ENCODE results near the gene PRPF40B. TPM values are rescaled to one million over a fixed set of nuclear protein-coding genes. Genes with fewer than 3 reads are reported as not detected.

The PRPF40B gene
- total RNA-seq, 3 donors from 2014 or later (not counting 1 experiment from before 2014, with no cell fraction given) = 5.6 to 6.8 (median 5.9) TPM

GRCh38 chr12:49648712-49649003 is 25.3 kb downstream of the PRPF40B start:
- peaks cover 13% of the 10 kb centered on the region for H3K4me1 ChIP-seq (ENCODE audit: control insufficient read depth, insufficient read depth, low read length)
- peak overlapping the region; percentile 16 to 69 for H3K27ac Mint-ChIP-seq
- no peak overlapping the region for H3K27ac ChIP-seq (ENCODE audit: low read length)
- H3K9me3 Mint-ChIP-seq = no peaks in the 10 kb centered on the region
- no peak overlapping the region for H3K4me3 Mint-ChIP-seq
- peaks cover 81% of the 10 kb centered on the region for H3K36me3 ChIP-seq (ENCODE audit: control insufficient read depth, insufficient read depth, low read length)
- peaks cover 8% of the 10 kb centered on the region for H3K36me3 Mint-ChIP-seq
- no peak for TF ChIP-seq CTCF (IDR thresholded peaks at IDR 0.05)
- no peaks in the 10 kb centered on the region for H3K27me3 ChIP-seq (ENCODE audit: control insufficient read depth, insufficient read depth, low read length)
- WGBS (ENCODE audit: insufficient coverage) = 95% methylated on average over 3 of the region's 3 CpGs
- H3K27me3 Mint-ChIP-seq (ENCODE audit: low read depth in 2 of 2) = no peaks in the 10 kb centered on the region
- H3K4me3 ChIP-seq (ENCODE audit: low read length) = no peak overlapping the region
- no peak for ATAC-seq
- H3K4me1 Mint-ChIP-seq = peaks cover 29 to 47% of the 10 kb centered on the region in 2 donors
- no peaks in the 10 kb centered on the region for H3K9me3 ChIP-seq (ENCODE audit: control insufficient read depth, insufficient read depth, low read length)
- no peak for DNase-seq
- intact Hi-C loops (cut with micrococcal nuclease) = no loop called here

- Mint-ChIP-seq H3K36me3 (peaks cover 8% of the 10 kb centered on the region), H3K4me1 (peaks cover 26 to 43% of the 10 kb centered on the region in 2 donors), H3K27ac (peak overlapping the region; percentile 16 to 69), H3K9me3 (no peaks in the 10 kb centered on the region), H3K27me3 (ENCODE audit: low read depth in 2 of 2) (no peaks in the 10 kb centered on the region), H3K4me3 (no peak overlapping the region)
- Histone ChIP-seq H3K4me3 (ENCODE audit: low read length) (no peak overlapping the region), H3K4me1 (ENCODE audit: control insufficient read depth, insufficient read depth, low read length) (peaks cover 11% of the 10 kb centered on the region), H3K27ac (ENCODE audit: low read length) (no peak overlapping the region), H3K9me3 (ENCODE audit: control insufficient read depth, insufficient read depth, low read length) (no peaks in the 10 kb centered on the region), H3K36me3 (ENCODE audit: control insufficient read depth, insufficient read depth, low read length) (peaks cover 85% of the 10 kb centered on the region), H3K27me3 (ENCODE audit: control insufficient read depth, insufficient read depth, low read length) (no peaks in the 10 kb centered on the region)
- no peak for DNase-seq
- TF ChIP-seq CTCF (IDR thresholded peaks at IDR 0.05) = no peak
- ATAC-seq = no peak
- 97% methylated on average over 11 of the region's 11 CpGs for WGBS (ENCODE audit: insufficient coverage)
- intact Hi-C loops (cut with micrococcal nuclease) = no loop called here
These were observed 26.1 kb downstream of the PRPF40B start for GRCh38 chr12:49649445-49649844.

- intact Hi-C loops (cut with micrococcal nuclease) = no loop called here
- Mint-ChIP-seq H3K4me1 (peaks cover 22 to 38% of the 10 kb centered on the region in 2 donors), H3K4me3 (no peak overlapping the region), H3K27me3 (ENCODE audit: low read depth in 2 of 2) (no peaks in the 10 kb centered on the region), H3K36me3 (peaks cover 8% of the 10 kb centered on the region), H3K9me3 (no peaks in the 10 kb centered on the region), H3K27ac (no peak overlapping the region)
- 87% methylated on average over 5 of the region's 5 CpGs for WGBS (ENCODE audit: insufficient coverage)
- Histone ChIP-seq H3K4me3 (ENCODE audit: low read length) (no peak overlapping the region), H3K27me3 (ENCODE audit: control insufficient read depth, insufficient read depth, low read length) (no peaks in the 10 kb centered on the region), H3K36me3 (ENCODE audit: control insufficient read depth, insufficient read depth, low read length) (peaks cover 86% of the 10 kb centered on the region), H3K9me3 (ENCODE audit: control insufficient read depth, insufficient read depth, low read length) (no peaks in the 10 kb centered on the region), H3K27ac (ENCODE audit: low read length) (no peak overlapping the region), H3K4me1 (ENCODE audit: control insufficient read depth, insufficient read depth, low read length) (peaks cover 6% of the 10 kb centered on the region)
- TF ChIP-seq CTCF (IDR thresholded peaks at IDR 0.05) = no peak
- no peak for DNase-seq
- no peak for ATAC-seq
These were observed 26.5 kb downstream of the PRPF40B start for GRCh38 chr12:49649892-49650291.

- Histone ChIP-seq H3K27ac (ENCODE audit: low read length) (no peak overlapping the region), H3K27me3 (ENCODE audit: control insufficient read depth, insufficient read depth, low read length) (no peaks in the 10 kb centered on the region), H3K9me3 (ENCODE audit: control insufficient read depth, insufficient read depth, low read length) (no peaks in the 10 kb centered on the region), H3K4me3 (ENCODE audit: low read length) (no peak overlapping the region), H3K4me1 (ENCODE audit: control insufficient read depth, insufficient read depth, low read length) (no peaks in the 10 kb centered on the region), H3K36me3 (ENCODE audit: control insufficient read depth, insufficient read depth, low read length) (peaks cover 81% of the 10 kb centered on the region)
- DNase-seq (no peak), ATAC-seq (no peak)
- TF ChIP-seq CTCF (IDR thresholded peaks at IDR 0.05) = no peak
- WGBS (ENCODE audit: insufficient coverage) = 76% methylated on average over 8 of the region's 8 CpGs
- H3K9me3 Mint-ChIP-seq = no peaks in the 10 kb centered on the region
- peak overlapping the region in 1 of 2 donors; percentile 6 for H3K27ac Mint-ChIP-seq
- no peaks in the 10 kb centered on the region for H3K27me3 Mint-ChIP-seq (ENCODE audit: low read depth in 2 of 2)
- intact Hi-C loops (cut with micrococcal nuclease) = no loop called here
- H3K4me3 Mint-ChIP-seq = no peak overlapping the region
- H3K4me1 Mint-ChIP-seq = peaks cover 20 to 30% of the 10 kb centered on the region in 2 donors
- peaks cover 8% of the 10 kb centered on the region for H3K36me3 Mint-ChIP-seq
These were observed 28.5 kb downstream of the PRPF40B start for GRCh38 chr12:49651855-49652254.

Data from natural killer cell (primary cell).